DOHH2 (cell line): ENCODE data around the gene API5.

Source experiments
- CTCF ChIP-seq: fragments of 200-600 bp; sonication (generic); IDR thresholded peaks from one replicate; pipeline ENCODE4 v1.5.1; 2014; ENCODE audit warnings: antibody characterized with exemption, mild to moderate bottlenecking, low read depth, low read length; ENCODE audit not compliant: poor library complexity, severe bottlenecking
- EZH2phosphoT487 ChIP-seq: fragments of 200-600 bp; sonication (generic); IDR thresholded peaks from 2 replicates; pipeline ENCODE4 v1.6.1; 2017; ENCODE audit warnings: borderline replicate concordance, mild to moderate bottlenecking, antibody characterized with exemption, low read length, moderate library complexity, mixed read lengths

- TF ChIP-seq CTCF (no peak), EZH2phosphoT487 (no peak)
Observed at GRCh38 chr11:43268786-43269185, 43.0 kb upstream of the API5 start.
